H9 (cell line): Measurements from ENCODE around the gene DSCAM. TPM values are rescaled to one million over a fixed set of nuclear protein-coding genes. Genes with fewer than 3 reads are reported as not detected.
A peak's percentile ranks its signal among the peaks of the same experiment; 100 is the strongest.

Source experiments
- DNase-seq: peaks from one replicate; pipeline ENCODE4 v3.0.0-alpha.2; 2017
- H2AFZ ChIP-seq: one replicate; pipeline ENCODE4 v1.6.1; 2013; ENCODE audit warnings: mild to moderate bottlenecking, low read length, control low read depth, moderate library complexity
- H2AK5ac ChIP-seq: 2 replicates; pipeline ENCODE4 v1.6.1; 2013; ENCODE audit warnings: low read length, control low read depth, mixed read lengths; ENCODE audit not compliant: insufficient read length
- H2BK120ac ChIP-seq: one replicate; pipeline ENCODE4 v1.6.1; 2013; ENCODE audit warnings: low read depth, mild to moderate bottlenecking, low read length, control low read depth, inconsistent platforms; ENCODE audit not compliant: poor library complexity, severe bottlenecking
- H2BK12ac ChIP-seq: 2 replicates; pipeline ENCODE4 v1.6.1; 2013; ENCODE audit warnings: low read length, control low read depth, mixed read lengths, low read depth; ENCODE audit not compliant: insufficient read length
- H2BK15ac ChIP-seq: 2 replicates; pipeline ENCODE4 v1.6.1; 2013; ENCODE audit warnings: low read depth, low read length, control low read depth
- H2BK20ac ChIP-seq: one replicate; pipeline ENCODE4 v1.6.1; 2013; ENCODE audit warnings: low read depth, mild to moderate bottlenecking, low read length, control low read depth, inconsistent platforms; ENCODE audit not compliant: poor library complexity, severe bottlenecking
- H2BK5ac ChIP-seq: 2 replicates; pipeline ENCODE4 v1.6.1; 2013; ENCODE audit warnings: low read length, control low read depth, mixed read lengths; ENCODE audit not compliant: insufficient read length
- H3K14ac ChIP-seq: 2 replicates; pipeline ENCODE4 v1.6.1; 2013; ENCODE audit warnings: low read length, control low read depth; ENCODE audit not compliant: insufficient read depth
- H3K18ac ChIP-seq: 2 replicates; pipeline ENCODE4 v1.6.1; 2013; ENCODE audit warnings: low read depth, mild to moderate bottlenecking, mixed read lengths, low read length, control low read depth; ENCODE audit not compliant: insufficient read length
- H3K23ac ChIP-seq: 2 replicates; pipeline ENCODE4 v1.6.1; 2013; ENCODE audit warnings: low read length, control low read depth, mixed read lengths, low read depth; ENCODE audit not compliant: insufficient read length
- H3K23me2 ChIP-seq: 2 replicates; pipeline ENCODE4 v1.6.1; 2013; ENCODE audit warnings: low read depth, mild to moderate bottlenecking, mixed read lengths, low read length, control low read depth; ENCODE audit not compliant: insufficient read length, poor library complexity, severe bottlenecking
- H3K27ac ChIP-seq: 2 replicates; pipeline ENCODE4 v1.5.1; 2013; ENCODE audit warnings: low read length, control low read depth, mixed read lengths, low read depth; ENCODE audit not compliant: insufficient read length
- H3K27me3 ChIP-seq: 2 replicates; pipeline ENCODE4 v1.6.1; 2013; ENCODE audit warnings: low read length, control low read depth, inconsistent platforms; ENCODE audit not compliant: insufficient read depth
- H3K4ac ChIP-seq: 2 replicates; pipeline ENCODE4 v1.6.1; 2013; ENCODE audit warnings: low read depth, mild to moderate bottlenecking, control low read depth, inconsistent platforms, low read length, moderate library complexity
- H3K4me1 ChIP-seq: 2 replicates; pipeline ENCODE4 v1.6.1; 2013; ENCODE audit warnings: low read length, control low read depth, inconsistent platforms; ENCODE audit not compliant: insufficient read depth
- H3K4me2 ChIP-seq: 2 replicates; pipeline ENCODE4 v1.6.1; 2013; ENCODE audit warnings: low read length, control low read depth, mixed read lengths; ENCODE audit not compliant: insufficient read length, insufficient read depth
- H3K56ac ChIP-seq: 2 replicates; pipeline ENCODE4 v1.6.1; 2013; ENCODE audit warnings: low read depth, mild to moderate bottlenecking, mixed read lengths, low read length, control low read depth; ENCODE audit not compliant: insufficient read length
- H3K79me1 ChIP-seq: 2 replicates; pipeline ENCODE4 v1.6.1; 2013; ENCODE audit warnings: low read depth, mild to moderate bottlenecking, moderate library complexity, low read length, control low read depth, inconsistent platforms; ENCODE audit not compliant: insufficient read depth, poor library complexity, severe bottlenecking
- H3K79me2 ChIP-seq: 2 replicates; pipeline ENCODE4 v1.6.1; 2013; ENCODE audit warnings: low read length, control low read depth, inconsistent platforms; ENCODE audit not compliant: insufficient read depth
- H3K9ac ChIP-seq: 2 replicates; pipeline ENCODE4 v1.6.1; 2013; ENCODE audit warnings: low read length, control low read depth, mixed read lengths; ENCODE audit not compliant: insufficient read length; ENCODE audit errors: extremely low read depth
- H3K9me3 ChIP-seq: one replicate; pipeline ENCODE4 v1.6.1; 2013; ENCODE audit warnings: low read depth, low read length, inconsistent platforms; ENCODE audit not compliant: control insufficient read depth
- H3T11ph ChIP-seq: one replicate; pipeline ENCODE4 v1.6.1; 2013; ENCODE audit warnings: mild to moderate bottlenecking, low read length, control low read depth, inconsistent platforms
- H4K20me1 ChIP-seq: one replicate; pipeline ENCODE4 v1.6.1; 2013; ENCODE audit not compliant: control insufficient read depth, insufficient read length, insufficient read depth
- H4K5ac ChIP-seq: 2 replicates; pipeline ENCODE4 v1.6.1; 2013; ENCODE audit warnings: low read depth, mild to moderate bottlenecking, mixed read lengths, low read length, control low read depth; ENCODE audit not compliant: insufficient read length
- H4K8ac ChIP-seq: replicated peaks from 2 replicates; pipeline ENCODE4 v1.6.1; 2013; ENCODE audit warnings: low read length, control low read depth, mixed read lengths, low read depth; ENCODE audit not compliant: insufficient read length
- H4K91ac ChIP-seq: 2 replicates; pipeline ENCODE4 v1.6.1; 2013; ENCODE audit warnings: low read depth, mild to moderate bottlenecking, moderate library complexity, mixed read lengths, low read length, control low read depth; ENCODE audit not compliant: insufficient read length
- H3K27ac Mint-ChIP-seq, 3 experiments: 2 replicates in 2 of 3; 3 replicates in 1 of 3; pipeline ENCODE4 v1.8.0; 2020 to 2021; ENCODE audit warnings: mixed read lengths in 3 of 3, mild to moderate bottlenecking in 1 of 3, moderate library complexity in 1 of 3
- H3K27me3 Mint-ChIP-seq: 2 replicates; pipeline ENCODE4 v1.8.0; 2021; ENCODE audit warnings: low read depth, mild to moderate bottlenecking, moderate library complexity, mixed read lengths
- H3K36me3 Mint-ChIP-seq, 3 experiments: 2 replicates in 2 of 3; 3 replicates in 1 of 3; pipeline ENCODE4 v1.8.0; 2020 to 2021; ENCODE audit warnings: low read depth in 3 of 3, mixed read lengths in 3 of 3; ENCODE audit not compliant: insufficient read depth in 1 of 3
- H3K4me1 Mint-ChIP-seq, 2 experiments: 2 replicates each; pipeline ENCODE4 v1.8.0; 2020; ENCODE audit warnings: mixed read lengths in 2 of 2
- H3K4me3 Mint-ChIP-seq, 2 experiments: 2 replicates in 1 of 2; 3 replicates in 1 of 2; pipeline ENCODE4 v1.8.0; 2020 to 2021; ENCODE audit warnings: mild to moderate bottlenecking in 2 of 2, mixed read lengths in 2 of 2, moderate library complexity in 1 of 2
- H3K9me3 Mint-ChIP-seq, 2 experiments: 2 replicates in 1 of 2; 3 replicates in 1 of 2; pipeline ENCODE4 v1.8.0; 2020; ENCODE audit warnings: mild to moderate bottlenecking in 2 of 2, mixed read lengths in 2 of 2, moderate library complexity in 1 of 2
- WGBS: extraction: QIAGEN DNeasy Blood & Tissue Kit; methylation state at CpG from one replicate; pipeline ENCODE4 v1.1.7; 2013; ENCODE audit warnings: missing lambda C conversion rate, low lambda C conversion rate, mixed read lengths; ENCODE audit not compliant: insufficient read length; ENCODE audit errors: extremely low coverage; 5-methylcytosine and 5-hydroxymethylcytosine counted together
- total RNA-seq: library from RNA; stranded (reverse); gene quantifications from 2 replicates; pipeline ENCODE4 v1.2.1, GENCODE V29; 2021
- TF ChIP-seq, protein P1 (sequence below): fragments of 200-600 bp; sonication (generic); conservative IDR thresholded peaks from 3 replicates; pipeline ENCODE4 v1.8.0; 2021; ENCODE audit warnings: antibody characterized with exemption, mild to moderate bottlenecking

DSCAM gene
- total RNA-seq, 1 experiment from 2014 or later, result 0.17 TPM

- TF ChIP-seq, protein P1, sequence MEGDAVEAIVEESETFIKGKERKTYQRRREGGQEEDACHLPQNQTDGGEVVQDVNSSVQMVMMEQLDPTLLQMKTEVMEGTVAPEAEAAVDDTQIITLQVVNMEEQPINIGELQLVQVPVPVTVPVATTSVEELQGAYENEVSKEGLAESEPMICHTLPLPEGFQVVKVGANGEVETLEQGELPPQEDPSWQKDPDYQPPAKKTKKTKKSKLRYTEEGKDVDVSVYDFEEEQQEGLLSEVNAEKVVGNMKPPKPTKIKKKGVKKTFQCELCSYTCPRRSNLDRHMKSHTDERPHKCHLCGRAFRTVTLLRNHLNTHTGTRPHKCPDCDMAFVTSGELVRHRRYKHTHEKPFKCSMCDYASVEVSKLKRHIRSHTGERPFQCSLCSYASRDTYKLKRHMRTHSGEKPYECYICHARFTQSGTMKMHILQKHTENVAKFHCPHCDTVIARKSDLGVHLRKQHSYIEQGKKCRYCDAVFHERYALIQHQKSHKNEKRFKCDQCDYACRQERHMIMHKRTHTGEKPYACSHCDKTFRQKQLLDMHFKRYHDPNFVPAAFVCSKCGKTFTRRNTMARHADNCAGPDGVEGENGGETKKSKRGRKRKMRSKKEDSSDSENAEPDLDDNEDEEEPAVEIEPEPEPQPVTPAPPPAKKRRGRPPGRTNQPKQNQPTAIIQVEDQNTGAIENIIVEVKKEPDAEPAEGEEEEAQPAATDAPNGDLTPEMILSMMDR, result peak; percentile 97
- H2BK15ac ChIP-seq, result no peak overlapping the region
- H3K27me3 ChIP-seq, result no peaks in the 10 kb centered on the region
- no peak overlapping the region for H3K4ac ChIP-seq
- no peaks in the 10 kb centered on the region for H3K79me2 ChIP-seq
- H3K14ac ChIP-seq, result no peak overlapping the region
- Mint-ChIP-seq H3K4me3 (no peak overlapping the region), H3K4me1 (peaks cover 4 to 5% of the 10 kb centered on the region in 2 experiments), H3K27me3 (no peaks in the 10 kb centered on the region), H3K9me3 (no peaks in the 10 kb centered on the region), H3K27ac (no peak overlapping the region), H3K36me3 (no peaks in the 10 kb centered on the region)
- no peak overlapping the region for H2BK120ac ChIP-seq
- no peaks in the 10 kb centered on the region; the same call in 1 of the 2 replicates for H3K4me1 ChIP-seq
- no peaks in the 10 kb centered on the region for H3K9me3 ChIP-seq
- H4K20me1 ChIP-seq, result no peaks in the 10 kb centered on the region
- H2BK12ac ChIP-seq, result no peak overlapping the region
- WGBS, result no CpG with 5 or more reads among the region's 23 CpGs
- H2BK5ac ChIP-seq, result no peak overlapping the region
- no peak overlapping the region for H4K5ac ChIP-seq
- no peak overlapping the region for H3K27ac ChIP-seq
- H3K4me2 ChIP-seq, result no peak overlapping the region
- no peaks in the 10 kb centered on the region for H3K79me1 ChIP-seq
- H3K23me2 ChIP-seq, result no peaks in the 10 kb centered on the region
- H3K56ac ChIP-seq, result no peak overlapping the region
- no peak overlapping the region for H2AK5ac ChIP-seq
- H2AFZ ChIP-seq, result no peak overlapping the region
- no peak overlapping the region for H2BK20ac ChIP-seq
- no peak overlapping the region for H3K18ac ChIP-seq
- H3K23ac ChIP-seq, result no peak overlapping the region
- no peak overlapping the region for H4K91ac ChIP-seq
- no peak overlapping the region for H4K8ac ChIP-seq
- no peak overlapping the region for H3T11ph ChIP-seq
- H3K9ac ChIP-seq, result no peak overlapping the region
- DNase-seq, result peak; percentile 74
Measured at GRCh38 chr21:40386294-40386911, 460.6 kb downstream of the DSCAM start.
